Calu3 (cell line): ENCODE data around the gene RHOBTB1. TPM values are rescaled to one million over a fixed set of nuclear protein-coding genes. Genes with fewer than 3 reads are reported as not detected.
A peak's percentile ranks its signal among the peaks of the same experiment; 100 is the strongest.

ENCODE experiments used
- BruUV-seq: library from RNA; stranded (reverse); fragments of 400-500 nt; replicated peaks from 2 replicates; lab custom pipeline; 2021; lab: Mats Ljungman, UMichigan
- CTCF ChIA-PET: fragments of 300-600 bp; sonication (Branson Sonifier 250); formaldehyde crosslinking; loops from one replicate; lab custom pipeline; 2022; ENCODE audit warnings: antibody characterized with exemption; lab: Charles Lee
- DNase-seq: peaks from one replicate; pipeline ENCODE4 v3.0.0; 2022
- H3K27ac Mint-ChIP-seq: one replicate; pipeline ENCODE4 v1.8.0; 2022; ENCODE audit warnings: mixed read lengths; ENCODE audit not compliant: unreplicated experiment
- H3K27me3 Mint-ChIP-seq: one replicate; pipeline ENCODE4 v1.8.0; 2022; ENCODE audit warnings: mixed read lengths; ENCODE audit not compliant: unreplicated experiment
- H3K36me3 Mint-ChIP-seq: one replicate; pipeline ENCODE4 v1.8.0; 2022; ENCODE audit warnings: mild to moderate bottlenecking, moderate library complexity, mixed read lengths; ENCODE audit not compliant: insufficient read depth, unreplicated experiment
- H3K4me1 Mint-ChIP-seq: one replicate; pipeline ENCODE4 v1.8.0; 2022; ENCODE audit warnings: mild to moderate bottlenecking, low read depth, mixed read lengths; ENCODE audit not compliant: unreplicated experiment
- H3K4me3 Mint-ChIP-seq: one replicate; pipeline ENCODE4 v1.8.0; 2022; ENCODE audit warnings: mild to moderate bottlenecking, low read depth, moderate library complexity, mixed read lengths; ENCODE audit not compliant: unreplicated experiment
- H3K9me3 Mint-ChIP-seq: one replicate; pipeline ENCODE4 v1.8.0; 2022; ENCODE audit warnings: low read depth, mixed read lengths; ENCODE audit not compliant: unreplicated experiment
- CTCF ChIP-seq: fragments of 200-600 bp; IDR thresholded peaks from one replicate; pipeline ENCODE4 v1.8.0; 2022; ENCODE audit warnings: antibody characterized with exemption; ENCODE audit not compliant: unreplicated experiment
- intact Hi-C: fragments of 100-400 bp; cut with micrococcal nuclease; formaldehyde crosslinking; loops from one replicate; pipeline ENCODE4 v1.10.0; 2022; ENCODE audit not compliant: unreplicated experiment
- total RNA-seq: library from RNA; stranded (reverse); gene quantifications from 2 replicates; pipeline ENCODE4 v1.2.3, GENCODE V29; 2022

Gene RHOBTB1
- total RNA-seq, 1 experiment from 2014 or later = 9.8 TPM

- BruUV-seq = no TSS peak
- peaks cover 8% of the 10 kb centered on the region for H3K9me3 Mint-ChIP-seq
- TF ChIP-seq CTCF = no peak
- CTCF ChIA-PET = interaction anchor here (1.2 kb wide), 1 partner anchor 22 kb away, joined by 3 read pairs; no protein-coding TSS in a partner anchor
- H3K27ac Mint-ChIP-seq = no peak overlapping the region
- H3K36me3 Mint-ChIP-seq = no peaks in the 10 kb centered on the region
- H3K4me1 Mint-ChIP-seq = no peaks in the 10 kb centered on the region
- DNase-seq = no peak
- H3K27me3 Mint-ChIP-seq = no peaks in the 10 kb centered on the region
- H3K4me3 Mint-ChIP-seq = no peak overlapping the region
- intact Hi-C loops = no loop called here
Measured at GRCh38 chr10:60986791-60987190, 42.8 kb upstream of the RHOBTB1 start.

DNA sequence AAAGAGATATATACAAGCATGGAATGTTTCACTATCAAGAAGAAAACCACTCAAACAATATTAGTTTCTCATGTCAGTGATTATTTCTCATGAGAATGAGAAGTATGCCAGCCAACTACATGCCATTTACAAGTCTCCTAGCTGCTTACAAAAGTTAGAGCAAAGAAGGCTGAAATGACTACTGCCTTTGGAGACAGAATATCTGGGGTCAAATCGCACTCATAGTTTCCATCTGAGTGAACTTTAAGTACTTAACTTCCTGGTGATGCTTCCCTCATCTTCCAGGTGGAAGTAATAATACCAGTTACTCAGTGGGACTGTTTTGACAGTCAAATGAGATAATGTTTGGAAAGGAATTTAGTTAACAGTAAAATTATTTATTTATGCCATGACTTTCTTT is 42.0 kb upstream of the RHOBTB1 start:
- peaks cover 1% of the 10 kb centered on the region for H3K4me1 Mint-ChIP-seq
- no peaks in the 10 kb centered on the region for H3K36me3 Mint-ChIP-seq
- BruUV-seq = no TSS peak
- DNase-seq = no peak
- no peak for TF ChIP-seq CTCF
- no peak overlapping the region for H3K27ac Mint-ChIP-seq
- no peak overlapping the region for H3K4me3 Mint-ChIP-seq
- no peaks in the 10 kb centered on the region for H3K27me3 Mint-ChIP-seq
- peaks cover 8% of the 10 kb centered on the region for H3K9me3 Mint-ChIP-seq
- CTCF ChIA-PET = no interaction called here
- intact Hi-C loops = no loop called here

- DNase-seq = no peak
- Mint-ChIP-seq H3K4me1 (peaks cover 50% of the 10 kb centered on the region), H3K27ac (no peak overlapping the region), H3K36me3 (peaks cover 7% of the 10 kb centered on the region), H3K9me3 (peaks cover 5% of the 10 kb centered on the region), H3K4me3 (no peak overlapping the region), H3K27me3 (no peaks in the 10 kb centered on the region)
- CTCF ChIA-PET = no interaction called here
- BruUV-seq = no TSS peak
- no peak for TF ChIP-seq CTCF
- intact Hi-C loops = no loop called here
Measured at GRCh38 chr10:60980997-60981396, 37.0 kb upstream of the RHOBTB1 start.

DNA sequence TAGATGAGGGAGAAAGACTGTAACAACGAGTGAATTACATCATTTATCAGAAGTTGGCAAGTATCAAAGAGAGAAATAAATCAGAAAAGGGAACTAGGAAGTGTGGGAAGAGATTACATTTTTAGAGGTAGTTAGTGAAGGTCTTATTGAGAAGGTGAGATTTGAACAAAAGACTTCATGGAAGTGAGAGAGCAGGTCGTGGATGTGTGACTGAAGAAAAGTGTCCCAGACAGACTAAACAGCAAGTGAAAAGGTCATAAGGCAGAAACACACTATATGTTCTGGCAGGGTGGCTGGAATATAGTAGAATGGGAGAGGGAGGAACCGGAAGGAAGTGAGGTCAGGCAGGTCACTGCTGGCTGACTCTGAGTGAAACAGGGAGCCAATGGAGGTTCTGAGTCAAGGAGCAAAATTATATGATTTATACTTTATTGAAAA is 35.7 kb upstream of the RHOBTB1 start:
- peaks cover 63% of the 10 kb centered on the region for H3K4me1 Mint-ChIP-seq
- intact Hi-C loops = loop anchor here (5.0 kb wide), 2 partner anchors 48 to 303 kb away; no protein-coding TSS in a partner anchor
- no peak for TF ChIP-seq CTCF
- CTCF ChIA-PET = no interaction called here
- H3K4me3 Mint-ChIP-seq = no peak overlapping the region
- no TSS peak for BruUV-seq
- H3K27me3 Mint-ChIP-seq = no peaks in the 10 kb centered on the region
- no peak for DNase-seq
- peaks cover 5% of the 10 kb centered on the region for H3K9me3 Mint-ChIP-seq
- H3K36me3 Mint-ChIP-seq = peaks cover 7% of the 10 kb centered on the region
- peak overlapping the region; percentile 37 for H3K27ac Mint-ChIP-seq
